ENCODE measurements around the gene RNASE8.

The RNASE8 gene

GRCh38 chr14:21090194-21090939 is 32.7 kb downstream of the RNASE8 start:
- H3K36me3 ChIP-seq = peaks cover 39% of the 10 kb centered on the region
- H3K4me3 ChIP-seq (ENCODE audit: low read depth in 1 of 2, low read length in 1 of 2) = no peak overlapping the region
- H3K27ac ChIP-seq = peak overlapping the region; percentile 97
- peaks cover 34 to 48% of the 10 kb centered on the region in 2 experiments for H3K4me1 ChIP-seq (ENCODE audit: control insufficient read depth in 1 of 2, insufficient read depth in 1 of 2, low read depth in 1 of 2, low read length in 1 of 2)
- TF ChIP-seq CTCF (IDR thresholded peaks at IDR 0.05) = peak; percentile 75
- no peaks in the 10 kb centered on the region for H3K9me3 ChIP-seq
- peaks cover 7% of the 10 kb centered on the region for H3K27me3 ChIP-seq

GRCh38 chr14:21090940-21091663 is 33.5 kb downstream of the RNASE8 start:
- peaks cover 11% of the 10 kb centered on the region for H3K27me3 ChIP-seq
- peak overlapping the region; percentile 5 for H3K27ac ChIP-seq
- peaks cover 27 to 41% of the 10 kb centered on the region in 2 experiments for H3K4me1 ChIP-seq (ENCODE audit: control insufficient read depth in 1 of 2, insufficient read depth in 1 of 2, low read depth in 1 of 2, low read length in 1 of 2)
- no peaks in the 10 kb centered on the region for H3K9me3 ChIP-seq
- no peak for TF ChIP-seq CTCF (IDR thresholded peaks at IDR 0.05)
- no peak overlapping the region for H3K4me3 ChIP-seq (ENCODE audit: low read depth in 1 of 2, low read length in 1 of 2)
- H3K36me3 ChIP-seq = peaks cover 36% of the 10 kb centered on the region

GRCh38 chr14:21091821-21092272 is 34.2 kb downstream of the RNASE8 start:
- TF ChIP-seq CTCF (IDR thresholded peaks at IDR 0.05) = no peak
- H3K27me3 ChIP-seq = peaks cover 19% of the 10 kb centered on the region
- H3K9me3 ChIP-seq = no peaks in the 10 kb centered on the region
- peaks cover 20 to 34% of the 10 kb centered on the region in 2 experiments for H3K4me1 ChIP-seq (ENCODE audit: control insufficient read depth in 1 of 2, insufficient read depth in 1 of 2, low read depth in 1 of 2, low read length in 1 of 2)
- H3K36me3 ChIP-seq = peaks cover 36% of the 10 kb centered on the region
- H3K4me3 ChIP-seq (ENCODE audit: low read depth in 1 of 2, low read length in 1 of 2) = no peak overlapping the region
- H3K27ac ChIP-seq = peak overlapping the region; percentile 5

- TF ChIP-seq CTCF (IDR thresholded peaks at IDR 0.05) = peak; percentile 99
- Histone ChIP-seq H3K4me3 (ENCODE audit: low read depth in 1 of 2, low read length in 1 of 2) (no peak overlapping the region), H3K9me3 (no peaks in the 10 kb centered on the region), H3K27ac (peak overlapping the region; percentile 21), H3K36me3 (peaks cover 36% of the 10 kb centered on the region), H3K27me3 (peaks cover 25% of the 10 kb centered on the region), H3K4me1 (ENCODE audit: control insufficient read depth in 1 of 2, insufficient read depth in 1 of 2, low read depth in 1 of 2, low read length in 1 of 2) (peaks cover 14 to 29% of the 10 kb centered on the region in 2 experiments)
These were observed 34.8 kb downstream of the RNASE8 start for GRCh38 chr14:21092273-21093011.

GRCh38 chr14:21093018-21093417 is 35.4 kb downstream of the RNASE8 start:
- H3K36me3 ChIP-seq = peaks cover 36% of the 10 kb centered on the region
- H3K4me3 ChIP-seq (ENCODE audit: low read depth in 1 of 2, low read length in 1 of 2) = no peak overlapping the region
- peaks cover 30% of the 10 kb centered on the region for H3K27me3 ChIP-seq
- H3K27ac ChIP-seq = no peak overlapping the region
- no peak for TF ChIP-seq CTCF (IDR thresholded peaks at IDR 0.05)
- H3K9me3 ChIP-seq = no peaks in the 10 kb centered on the region
- peaks cover 8 to 28% of the 10 kb centered on the region in 2 experiments for H3K4me1 ChIP-seq (ENCODE audit: control insufficient read depth in 1 of 2, insufficient read depth in 1 of 2, low read depth in 1 of 2, low read length in 1 of 2)

Data from neutrophil (primary cell).